Effector memory CD8-positive, alpha-beta T cell (primary cell): Measurements from ENCODE around the gene SNURF.
A peak's percentile ranks its signal among the peaks of the same experiment; 100 is the strongest.
"Not testable (repeated sequence)": the region's sequence is repeated elsewhere in the genome, so short reads cannot be mapped to it uniquely, and the experiment has no call there.

Experiments used
- ATAC-seq: fragments of 150-1000 bp; cut with Tn5 transposase; replicated peaks from 2 replicates; pipeline ENCODE4 v1.10.0; 2021; ENCODE audit warnings: mild to moderate bottlenecking, moderate library complexity
- DNase-seq, 3 experiments: peaks; one replicate each; pipeline ENCODE4 v3.0.0; 2021
- H3K27ac Mint-ChIP-seq, 2 donors: one replicate each; pipeline ENCODE4 v1.8.0; 2022; ENCODE audit warnings: mild to moderate bottlenecking in 2 of 2, mixed read lengths in 2 of 2, moderate library complexity in 2 of 2
- H3K27me3 Mint-ChIP-seq, 2 donors: one replicate each; pipeline ENCODE4 v1.8.0; 2022; ENCODE audit warnings: mixed read lengths in 2 of 2
- H3K36me3 Mint-ChIP-seq: one replicate; pipeline ENCODE4 v1.8.0; 2022; ENCODE audit warnings: mild to moderate bottlenecking, moderate library complexity, mixed read lengths; ENCODE audit not compliant: insufficient read depth
- H3K4me1 Mint-ChIP-seq, 2 donors: one replicate each; pipeline ENCODE4 v1.8.0; 2022; ENCODE audit warnings: low read depth in 2 of 2, mixed read lengths in 2 of 2
- H3K4me3 Mint-ChIP-seq, 2 donors: one replicate each; pipeline ENCODE4 v1.8.0; 2022; ENCODE audit warnings: mild to moderate bottlenecking in 2 of 2, mixed read lengths in 2 of 2, moderate library complexity in 2 of 2
- H3K9me3 Mint-ChIP-seq, 2 donors: one replicate each; pipeline ENCODE4 v1.8.0; 2022; ENCODE audit warnings: mixed read lengths in 2 of 2
- total RNA-seq, 9 experiments: gene quantifications; one replicate each; lab custom pipeline; 2026; lab: John Stamatoyannopoulos, UW

Gene SNURF, protein sequence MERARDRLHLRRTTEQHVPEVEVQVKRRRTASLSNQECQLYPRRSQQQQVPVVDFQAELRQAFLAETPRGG
- total RNA-seq: 0.10 to 1.6 (median 0.38) reads per million in 9 experiments

DNA sequence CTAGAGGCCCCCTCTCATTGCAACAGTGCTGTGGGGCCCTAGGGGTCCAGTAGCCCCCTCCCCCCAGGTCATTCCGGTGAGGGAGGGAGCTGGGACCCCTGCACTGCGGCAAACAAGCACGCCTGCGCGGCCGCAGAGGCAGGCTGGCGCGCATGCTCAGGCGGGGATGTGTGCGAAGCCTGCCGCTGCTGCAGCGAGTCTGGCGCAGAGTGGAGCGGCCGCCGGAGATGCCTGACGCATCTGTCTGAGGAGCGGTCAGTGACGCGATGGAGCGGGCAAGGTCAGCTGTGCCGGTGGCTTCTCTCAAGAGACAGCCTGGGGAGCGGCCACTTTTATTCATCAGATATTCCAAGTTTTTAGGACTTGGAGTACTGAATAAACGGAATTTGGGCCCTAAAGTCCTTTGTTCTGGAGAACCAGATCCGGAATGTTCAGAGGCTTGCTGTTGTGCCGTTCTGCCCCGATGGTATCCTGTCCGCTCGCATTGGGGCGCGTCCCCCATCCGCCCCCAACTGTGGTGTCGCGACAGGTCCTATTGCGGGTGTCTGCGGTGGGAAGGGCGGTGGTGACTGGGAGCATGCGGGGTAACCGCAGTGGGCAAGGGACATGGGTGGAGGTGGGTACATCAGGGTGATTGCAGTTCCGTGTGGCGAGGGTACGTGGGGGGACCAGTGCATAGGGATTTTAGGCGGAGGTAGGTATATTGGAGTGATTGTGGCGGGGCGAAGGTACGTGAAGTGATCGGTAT lies at the start of gene SNURF, which contains the start of gene SNRPN:
Gene SNURF, plus strand, starts transcription at position 205 of the 748 bp plus-strand sequence. Its CDS starts 62 bp downstream, at position 267.
Gene SNRPN, plus strand, starts transcription at position 205 of the 748 bp plus-strand sequence. CDS start 19,467 bp downstream, outside the sequence.
- ATAC-seq: peak; percentile 54
- peak within 1 kb of the TSS; percentile 95 to 99 for H3K27ac Mint-ChIP-seq
- H3K27me3 Mint-ChIP-seq: peaks cover 7 to 11% of the 10 kb centered on the region in 2 donors
- peaks cover 10% of the 10 kb centered on the region in 2 donors for H3K4me1 Mint-ChIP-seq
- H3K4me3 Mint-ChIP-seq: peak within 1 kb of the TSS; percentile 90 to 95
- peaks cover 28% of the 10 kb centered on the region for H3K36me3 Mint-ChIP-seq
- peak; percentile 49 to 56 (median 50) for DNase-seq
- no peaks in the 10 kb centered on the region for H3K9me3 Mint-ChIP-seq

DNA sequence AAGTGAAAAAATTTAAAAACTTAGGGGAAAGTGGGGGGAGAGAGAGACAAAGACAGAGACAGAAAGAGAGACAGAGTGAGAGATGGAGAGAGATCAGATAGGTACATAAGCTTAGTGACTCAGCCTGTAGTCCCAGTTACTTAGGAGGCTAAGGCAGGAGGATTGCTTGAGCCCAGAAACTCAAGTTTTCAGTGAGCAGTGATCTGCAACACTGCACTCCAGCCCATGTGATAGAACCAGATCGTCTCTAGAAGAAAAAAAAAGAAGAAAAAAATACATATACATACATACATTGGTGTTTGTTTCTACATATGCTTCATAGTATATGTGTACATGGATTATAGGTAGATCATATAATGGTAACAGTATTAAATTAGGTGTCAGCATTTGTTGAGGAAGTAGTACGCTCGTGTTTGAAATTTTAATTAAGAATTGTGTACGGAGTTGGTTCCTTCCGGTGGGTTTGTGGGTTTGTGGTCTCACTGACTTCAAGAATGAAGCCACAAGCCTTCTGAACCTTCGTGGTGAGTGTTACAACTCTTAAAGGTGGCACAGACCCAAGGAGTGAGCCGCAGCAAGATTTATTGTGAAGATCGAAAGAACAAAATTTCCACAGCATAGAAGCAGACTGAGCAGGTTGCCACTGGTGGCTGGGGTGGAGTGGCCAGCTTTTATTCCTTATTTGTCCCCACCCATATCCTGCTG lies 38.3 kb upstream of the SNURF start:
- H3K4me3 Mint-ChIP-seq: no peak overlapping the region
- DNase-seq (peak in 1 of 3 experiments; percentile 1), ATAC-seq (peak; percentile 33)
- no peaks in the 10 kb centered on the region for H3K36me3 Mint-ChIP-seq
- peaks cover 3 to 14% of the 10 kb centered on the region in 2 donors for H3K9me3 Mint-ChIP-seq
- peaks cover 3 to 5% of the 10 kb centered on the region in 2 donors for H3K4me1 Mint-ChIP-seq
- no peaks in the 10 kb centered on the region for H3K27me3 Mint-ChIP-seq
- no peak overlapping the region for H3K27ac Mint-ChIP-seq

DNA sequence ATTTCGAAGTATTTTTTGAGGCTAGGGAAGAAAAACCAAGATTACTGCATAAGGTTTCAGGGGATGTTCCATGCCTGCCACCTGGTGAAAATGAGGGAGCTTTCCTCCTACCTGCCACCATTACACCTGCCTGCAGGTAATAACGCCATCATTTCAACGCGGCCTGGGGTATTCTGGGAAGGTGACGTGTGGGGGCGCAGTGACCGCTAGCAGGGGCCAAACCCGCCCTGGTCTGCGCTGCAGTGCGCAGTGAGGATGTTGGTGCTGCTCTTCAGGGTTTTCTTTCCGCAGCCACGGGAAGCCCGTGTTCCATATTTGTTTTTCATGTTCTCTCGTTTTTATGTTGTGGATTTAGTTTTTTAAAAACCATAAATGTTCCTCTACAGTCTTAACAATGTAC lies 37.4 kb upstream of the SNURF start:
- H3K36me3 Mint-ChIP-seq: no peaks in the 10 kb centered on the region
- H3K27ac Mint-ChIP-seq: no peak overlapping the region
- ATAC-seq: no peak
- H3K4me1 Mint-ChIP-seq: peaks cover 3 to 5% of the 10 kb centered on the region in 2 donors
- no peak overlapping the region for H3K4me3 Mint-ChIP-seq
- no peaks in the 10 kb centered on the region for H3K27me3 Mint-ChIP-seq
- no peak for DNase-seq
- H3K9me3 Mint-ChIP-seq: peaks cover 3 to 14% of the 10 kb centered on the region in 2 donors

DNA sequence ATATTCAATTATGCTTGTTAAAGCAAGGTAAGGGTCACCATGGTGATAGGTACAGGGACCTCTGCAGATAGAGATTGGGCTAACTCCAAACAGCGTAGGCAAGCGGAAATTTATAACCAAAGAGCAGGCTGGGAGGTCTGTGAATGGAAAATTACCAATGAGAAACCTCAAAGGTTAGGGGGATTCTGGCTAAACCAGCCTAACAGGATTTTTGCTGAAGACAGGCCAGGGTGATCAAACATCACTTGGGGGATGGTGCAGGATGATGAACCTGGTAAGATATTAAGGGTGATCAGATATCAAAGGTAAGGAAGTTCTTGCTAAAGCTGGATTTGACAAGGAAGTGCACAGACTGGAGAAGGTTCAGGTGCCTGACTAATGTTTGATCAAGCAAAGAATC lies 35.3 kb upstream of the SNURF start:
- H3K4me3 Mint-ChIP-seq: no peak overlapping the region
- ATAC-seq (no peak), DNase-seq (no peak)
- H3K27me3 Mint-ChIP-seq: no peaks in the 10 kb centered on the region
- H3K36me3 Mint-ChIP-seq: no peaks in the 10 kb centered on the region
- H3K9me3 Mint-ChIP-seq: peaks cover 3 to 14% of the 10 kb centered on the region in 2 donors
- H3K4me1 Mint-ChIP-seq: peaks cover 3 to 5% of the 10 kb centered on the region in 2 donors
- no peak overlapping the region for H3K27ac Mint-ChIP-seq

DNA sequence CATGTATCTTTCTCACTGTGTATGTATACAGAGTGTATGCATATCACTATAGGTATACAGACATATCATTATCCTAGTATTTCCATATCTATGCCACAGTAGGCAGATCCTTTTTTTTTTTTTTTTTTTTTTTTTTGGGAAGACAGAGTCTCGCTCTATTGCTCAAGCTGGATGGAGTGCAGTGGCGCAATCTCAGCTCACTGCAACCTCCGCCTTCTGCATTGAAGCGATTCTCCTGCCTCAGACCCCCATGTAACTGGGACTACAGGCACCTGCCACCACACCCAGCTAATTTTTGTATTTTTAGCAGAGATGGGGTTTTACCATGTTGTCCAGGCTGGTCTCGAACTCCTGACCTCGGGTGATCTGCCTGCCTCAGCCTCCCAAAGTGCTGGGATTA lies 32.0 kb upstream of the SNURF start:
- H3K9me3 Mint-ChIP-seq, H3K4me1 Mint-ChIP-seq, H3K27me3 Mint-ChIP-seq, H3K36me3 Mint-ChIP-seq, DNase-seq, ATAC-seq, H3K27ac Mint-ChIP-seq, H3K4me3 Mint-ChIP-seq: not testable (repeated sequence)

DNA sequence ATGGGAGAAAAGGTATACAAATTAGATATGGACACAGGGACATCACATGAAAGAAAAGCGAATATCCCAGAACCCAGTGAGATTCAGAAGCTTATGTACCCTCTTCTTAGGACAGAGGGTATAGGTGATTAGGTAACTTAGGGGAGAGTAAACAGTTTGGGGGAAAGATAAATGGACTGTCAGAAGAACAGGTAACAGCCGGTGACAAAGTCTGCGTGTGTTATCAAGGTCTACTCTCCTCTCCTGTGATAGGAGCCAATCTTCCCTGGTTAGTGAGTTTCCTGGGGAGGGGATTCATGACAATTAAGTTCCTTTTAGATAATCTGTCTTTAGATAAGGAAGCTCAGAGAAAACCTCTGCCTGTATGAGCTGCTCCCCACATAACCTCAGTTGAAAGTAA lies 30.6 kb upstream of the SNURF start:
- H3K4me1 Mint-ChIP-seq: no peaks in the 10 kb centered on the region
- DNase-seq: no peak
- H3K4me3 Mint-ChIP-seq: no peak overlapping the region
- H3K36me3 Mint-ChIP-seq: no peaks in the 10 kb centered on the region
- H3K27me3 Mint-ChIP-seq: no peaks in the 10 kb centered on the region
- H3K27ac Mint-ChIP-seq: no peak overlapping the region
- ATAC-seq: no peak
- peaks cover 1 to 7% of the 10 kb centered on the region in 2 donors for H3K9me3 Mint-ChIP-seq

DNA sequence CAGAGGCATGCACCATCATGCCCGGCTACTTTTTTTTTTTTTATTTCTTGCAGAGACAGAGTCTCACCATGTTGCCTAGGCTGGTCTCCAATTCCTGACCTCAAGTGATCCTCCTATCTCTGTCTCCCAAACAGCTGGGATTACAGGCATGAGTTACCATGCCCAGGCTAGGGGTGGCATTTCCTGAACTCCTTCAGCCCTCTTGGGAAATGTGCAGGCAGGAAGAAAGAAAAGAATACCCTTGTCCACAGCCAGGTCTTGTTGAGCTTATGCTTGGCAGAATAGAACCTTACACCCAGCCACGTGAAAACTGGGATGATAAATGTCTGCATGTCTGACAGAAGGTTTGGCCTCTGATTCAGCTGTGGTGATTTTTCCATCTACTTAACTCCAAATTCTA lies 30.2 kb upstream of the SNURF start:
- DNase-seq (no peak), ATAC-seq (no peak)
- Mint-ChIP-seq H3K9me3 (peaks cover 1 to 7% of the 10 kb centered on the region in 2 donors), H3K36me3 (no peaks in the 10 kb centered on the region), H3K4me1 (no peaks in the 10 kb centered on the region), H3K27me3 (no peaks in the 10 kb centered on the region), H3K4me3 (no peak overlapping the region), H3K27ac (no peak overlapping the region)

DNA sequence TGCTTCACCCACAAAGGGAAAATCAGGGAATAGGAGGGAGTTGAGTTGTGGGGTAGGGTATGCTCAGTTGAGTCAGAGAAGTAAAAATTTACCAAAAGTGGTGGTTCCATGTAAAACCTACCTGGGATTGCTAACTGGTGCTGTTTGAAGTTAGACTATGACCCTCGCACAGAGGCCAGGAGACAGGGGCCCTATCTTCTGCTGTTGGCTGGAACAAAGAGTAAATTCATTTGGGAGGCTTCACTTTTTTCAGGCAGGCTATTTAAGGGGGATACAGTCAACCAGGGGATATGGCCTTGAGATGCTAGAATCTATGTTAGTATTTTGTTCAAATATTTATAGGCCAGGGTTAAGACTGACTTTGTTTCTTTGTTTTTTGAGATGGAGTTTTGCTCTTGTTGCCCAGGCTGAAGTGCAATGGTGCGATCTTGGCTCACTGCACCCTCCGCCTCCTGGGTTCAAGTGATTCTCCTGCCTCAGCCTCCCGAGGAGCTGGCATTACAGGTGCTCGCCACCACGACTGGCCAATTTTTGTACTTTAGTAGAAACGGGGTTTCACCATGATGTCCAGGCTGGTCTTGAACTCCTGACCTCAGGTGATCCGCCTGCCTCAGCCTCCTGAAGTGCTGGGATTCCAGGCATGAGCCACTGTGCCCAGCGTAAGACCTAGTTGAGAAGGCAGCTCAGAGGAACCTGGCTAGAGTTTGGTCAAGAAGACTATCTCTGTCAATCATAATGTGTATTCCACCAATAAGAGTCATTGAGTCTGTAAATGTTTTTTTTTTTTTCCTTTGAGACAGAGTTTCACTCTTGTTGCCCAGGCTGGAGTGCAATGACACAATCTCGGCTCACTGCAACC lies 22.7 kb upstream of the SNURF start:
- not testable (repeated sequence) for H3K36me3 Mint-ChIP-seq, H3K27me3 Mint-ChIP-seq, DNase-seq, ATAC-seq, H3K4me3 Mint-ChIP-seq, H3K27ac Mint-ChIP-seq, H3K4me1 Mint-ChIP-seq
- H3K9me3 Mint-ChIP-seq: peaks cover 4 to 14% of the 10 kb centered on the region in 2 donors

DNA sequence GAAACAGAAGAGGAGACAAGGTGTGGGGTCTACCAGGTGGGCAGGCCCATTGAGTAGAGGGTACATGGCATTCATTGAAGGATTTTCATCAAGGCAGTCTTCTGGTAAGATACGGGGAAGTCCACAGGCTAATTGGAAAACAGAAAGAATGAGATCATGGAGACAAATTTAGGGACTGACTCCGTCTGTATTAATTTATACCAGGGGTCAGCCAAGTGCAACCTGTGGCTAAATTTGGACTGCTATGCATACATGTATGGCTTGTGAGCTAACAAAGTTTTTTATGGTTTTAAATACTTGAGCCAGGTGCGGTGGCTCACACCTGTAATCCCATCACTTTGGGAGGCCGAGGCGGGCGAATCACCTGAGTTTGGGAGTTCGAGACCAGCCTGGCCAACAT lies 21.1 kb upstream of the SNURF start:
- DNase-seq (no peak), ATAC-seq (no peak)
- Mint-ChIP-seq H3K27ac (no peak overlapping the region), H3K36me3 (no peaks in the 10 kb centered on the region), H3K9me3 (peaks cover 3 to 7% of the 10 kb centered on the region in 2 donors), H3K4me1 (no peaks in the 10 kb centered on the region), H3K4me3 (no peak overlapping the region), H3K27me3 (no peaks in the 10 kb centered on the region)

DNA sequence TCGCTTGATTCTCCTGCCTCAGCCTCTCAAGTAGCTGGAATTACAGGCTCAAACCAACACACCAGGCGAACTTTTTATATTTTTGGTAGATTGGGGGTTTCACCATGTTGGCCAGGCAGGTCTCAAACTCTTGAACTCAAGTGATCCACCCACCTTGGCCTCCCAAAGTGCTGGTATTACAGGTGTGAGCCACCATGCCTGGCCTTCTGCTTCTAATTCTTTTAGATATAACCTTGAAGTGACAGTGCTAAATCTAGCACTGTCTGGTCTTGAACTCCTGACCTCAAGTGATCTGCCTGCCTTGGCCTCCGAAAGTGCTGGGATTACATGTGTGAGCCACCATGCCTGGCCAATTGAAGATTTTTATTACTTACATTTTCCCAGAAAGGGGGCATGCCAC lies 16.6 kb upstream of the SNURF start:
- not testable (repeated sequence) for DNase-seq, H3K27me3 Mint-ChIP-seq, H3K4me3 Mint-ChIP-seq, H3K9me3 Mint-ChIP-seq, H3K4me1 Mint-ChIP-seq, H3K27ac Mint-ChIP-seq, ATAC-seq, H3K36me3 Mint-ChIP-seq

DNA sequence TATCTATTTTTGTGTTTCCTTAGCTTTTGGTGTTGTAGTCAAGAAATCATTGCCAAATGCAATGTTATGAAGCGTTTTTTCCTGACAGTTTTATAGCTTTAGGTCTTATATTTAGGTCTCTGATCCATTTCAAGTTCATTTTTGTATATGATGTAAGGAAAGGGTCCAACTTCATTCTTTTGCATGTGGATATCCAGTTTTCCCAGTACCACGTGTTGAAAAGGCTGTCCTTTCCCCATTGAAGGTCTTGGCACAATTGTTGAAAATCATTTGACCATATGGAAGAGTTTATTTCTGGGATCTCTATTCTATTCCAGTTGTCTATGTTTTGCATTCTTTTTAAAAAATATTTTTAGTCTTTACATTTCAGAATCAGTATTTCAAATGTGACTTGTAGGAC lies 14.6 kb upstream of the SNURF start:
- Mint-ChIP-seq H3K27me3 (no peaks in the 10 kb centered on the region), H3K27ac (no peak overlapping the region), H3K36me3 (no peaks in the 10 kb centered on the region), H3K4me1 (no peaks in the 10 kb centered on the region), H3K9me3 (peaks cover 0 to 4% of the 10 kb centered on the region in 2 donors), H3K4me3 (no peak overlapping the region)
- DNase-seq: no peak
- ATAC-seq: no peak

DNA sequence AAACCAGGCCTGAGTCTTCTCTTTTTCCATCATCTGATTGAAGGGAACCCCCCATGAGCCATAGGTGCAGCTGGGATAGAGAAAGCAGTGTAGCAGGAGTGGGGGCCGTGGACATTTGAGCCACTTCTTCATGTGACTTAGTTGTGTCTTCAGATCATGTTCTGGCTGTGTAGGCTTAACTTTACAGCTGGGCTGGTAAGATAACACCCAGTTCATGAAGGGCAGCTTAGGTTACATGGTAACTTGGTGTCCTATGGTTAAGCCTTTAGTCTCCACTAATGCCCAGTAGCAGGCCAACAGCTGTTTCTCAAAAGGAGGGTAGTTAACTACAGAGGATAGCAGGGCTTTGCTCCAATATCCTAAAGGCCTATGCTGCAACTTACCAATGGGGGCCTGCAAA lies 11.4 kb upstream of the SNURF start:
- Mint-ChIP-seq H3K27me3 (no peaks in the 10 kb centered on the region), H3K4me1 (no peaks in the 10 kb centered on the region), H3K4me3 (no peak overlapping the region), H3K9me3 (no peaks in the 10 kb centered on the region), H3K27ac (no peak overlapping the region), H3K36me3 (no peaks in the 10 kb centered on the region)
- DNase-seq (no peak), ATAC-seq (no peak)

DNA sequence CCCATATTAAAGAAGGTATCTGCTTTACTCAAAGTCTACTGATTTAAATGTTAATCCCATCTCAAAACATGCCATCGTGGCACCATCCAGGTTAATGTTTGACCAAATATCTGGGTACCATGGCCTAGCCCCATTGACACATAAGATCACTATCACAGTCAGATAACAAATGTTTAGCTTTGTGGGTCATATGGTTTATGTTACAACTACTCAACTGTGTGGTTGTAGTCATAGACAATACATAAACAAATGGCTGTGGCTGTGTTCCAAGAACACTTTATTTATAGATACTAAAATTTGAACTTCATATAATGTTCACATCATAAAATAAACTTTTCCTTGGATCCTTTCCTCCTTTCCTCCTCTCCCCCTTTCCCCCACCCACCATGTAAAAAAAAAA lies 9.8 kb upstream of the SNURF start:
- Mint-ChIP-seq H3K27me3 (no peaks in the 10 kb centered on the region), H3K36me3 (peaks cover 3% of the 10 kb centered on the region), H3K9me3 (no peaks in the 10 kb centered on the region), H3K27ac (no peak overlapping the region), H3K4me3 (no peak overlapping the region), H3K4me1 (no peaks in the 10 kb centered on the region)
- ATAC-seq: no peak
- no peak for DNase-seq
